Ovary (tissue), 3 donors: Measurements from ENCODE around the gene RNLS.

ENCODE experiments used
- EP300 ChIP-seq: sonication (generic); formaldehyde crosslinking; IDR thresholded peaks from one replicate; pipeline ENCODE4 v1.6.1; 2017; ENCODE audit warnings: antibody characterized with exemption
- POLR2A ChIP-seq: fragments of 450-650 bp; IDR thresholded peaks from one replicate; pipeline ENCODE4 v1.6.1; 2017; ENCODE audit warnings: antibody characterized with exemption, mild to moderate bottlenecking, moderate library complexity
- TF ChIP-seq, protein P1 (sequence below), 3 donors: fragments of 450-650 bp in 2 of 3; fragments of 200-600 bp in 1 of 3; IDR thresholded peaks; one replicate each; pipeline versions ENCODE4 v1.5.1 to v1.8.0; 2016 to 2022; ENCODE audit warnings: antibody characterized with exemption in 3 of 3, mild to moderate bottlenecking in 1 of 3
- donor health status: DM: no; HTN: no; CAD: no.

DNA sequence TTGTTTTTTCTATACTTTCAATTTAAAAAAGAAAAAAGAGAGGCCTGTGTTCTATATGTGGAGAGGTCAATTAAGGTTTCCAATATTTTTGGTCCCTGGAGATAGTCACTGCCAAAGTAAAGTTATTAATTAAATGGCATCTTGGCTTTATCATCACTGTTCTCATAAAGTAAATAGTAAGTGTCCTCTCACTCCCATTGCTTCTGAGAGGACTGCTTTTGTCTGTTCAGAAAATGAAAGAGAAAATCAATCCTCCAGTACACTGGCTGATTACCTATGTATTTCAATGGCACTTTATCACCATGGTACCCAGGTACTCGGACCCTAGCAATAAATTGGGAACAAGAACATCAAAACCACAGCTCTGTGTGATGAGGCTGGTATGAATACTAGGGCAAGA is 94.0 kb downstream of the RNLS start:
- TF ChIP-seq POLR2A (no peak), EP300 (no peak)
- TF ChIP-seq, protein P1, sequence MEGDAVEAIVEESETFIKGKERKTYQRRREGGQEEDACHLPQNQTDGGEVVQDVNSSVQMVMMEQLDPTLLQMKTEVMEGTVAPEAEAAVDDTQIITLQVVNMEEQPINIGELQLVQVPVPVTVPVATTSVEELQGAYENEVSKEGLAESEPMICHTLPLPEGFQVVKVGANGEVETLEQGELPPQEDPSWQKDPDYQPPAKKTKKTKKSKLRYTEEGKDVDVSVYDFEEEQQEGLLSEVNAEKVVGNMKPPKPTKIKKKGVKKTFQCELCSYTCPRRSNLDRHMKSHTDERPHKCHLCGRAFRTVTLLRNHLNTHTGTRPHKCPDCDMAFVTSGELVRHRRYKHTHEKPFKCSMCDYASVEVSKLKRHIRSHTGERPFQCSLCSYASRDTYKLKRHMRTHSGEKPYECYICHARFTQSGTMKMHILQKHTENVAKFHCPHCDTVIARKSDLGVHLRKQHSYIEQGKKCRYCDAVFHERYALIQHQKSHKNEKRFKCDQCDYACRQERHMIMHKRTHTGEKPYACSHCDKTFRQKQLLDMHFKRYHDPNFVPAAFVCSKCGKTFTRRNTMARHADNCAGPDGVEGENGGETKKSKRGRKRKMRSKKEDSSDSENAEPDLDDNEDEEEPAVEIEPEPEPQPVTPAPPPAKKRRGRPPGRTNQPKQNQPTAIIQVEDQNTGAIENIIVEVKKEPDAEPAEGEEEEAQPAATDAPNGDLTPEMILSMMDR (IDR thresholded peaks at IDR 0.05) = no peak
